HG03457 (cell line): ENCODE data around the gene PSMA4.
"Not testable (repeated sequence)": the region's sequence is repeated elsewhere in the genome, so short reads cannot be mapped to it uniquely, and the experiment has no call there.

Experiments
- ATAC-seq: cut with Tn5 transposase; IDR thresholded peaks from one replicate; pipeline ENCODE4 v1.9.1; 2021; ENCODE audit warnings: moderate number of reproducible peaks; ENCODE audit not compliant: unreplicated experiment

The PSMA4 gene

DNA sequence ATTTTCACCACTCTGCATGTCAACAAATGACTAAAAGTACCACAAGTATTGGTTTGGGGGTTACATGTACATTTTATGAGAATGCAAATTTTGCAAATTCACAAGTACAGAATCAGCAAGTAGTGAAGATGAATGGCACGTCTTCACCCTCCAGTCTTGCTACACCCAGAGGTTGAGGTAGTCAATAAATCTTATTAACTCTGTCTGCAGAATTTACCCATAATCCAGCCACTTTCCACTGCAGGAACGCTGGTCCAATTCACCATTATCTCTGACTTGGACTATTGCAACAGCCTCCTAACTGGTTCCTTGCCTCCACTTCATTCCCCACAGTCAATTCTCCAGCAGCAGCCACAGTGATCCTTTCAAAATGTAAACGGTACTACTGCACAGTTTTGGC, 10.6 kb downstream of the PSMA4 start:
- ATAC-seq = no peak

DNA sequence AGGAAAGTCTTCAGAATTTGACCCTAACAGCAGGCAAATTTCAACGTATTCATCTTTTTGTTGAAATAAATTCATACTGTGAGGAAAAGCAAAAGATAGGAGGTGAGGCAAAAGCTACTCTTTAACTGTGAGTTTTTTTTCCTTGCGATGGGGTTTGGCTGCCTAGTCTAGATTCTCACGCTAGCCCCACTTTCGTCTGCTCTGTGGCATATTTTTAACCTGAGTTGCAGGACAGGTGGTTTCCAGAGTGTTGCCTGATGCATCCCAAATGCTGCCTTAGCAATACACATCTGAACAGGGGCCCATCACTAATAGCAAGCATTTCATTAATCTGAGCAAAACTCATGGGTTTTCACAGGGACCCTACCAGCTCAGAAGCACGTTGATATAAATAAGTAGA, 11.7 kb downstream of the PSMA4 start:
- no peak for ATAC-seq

DNA sequence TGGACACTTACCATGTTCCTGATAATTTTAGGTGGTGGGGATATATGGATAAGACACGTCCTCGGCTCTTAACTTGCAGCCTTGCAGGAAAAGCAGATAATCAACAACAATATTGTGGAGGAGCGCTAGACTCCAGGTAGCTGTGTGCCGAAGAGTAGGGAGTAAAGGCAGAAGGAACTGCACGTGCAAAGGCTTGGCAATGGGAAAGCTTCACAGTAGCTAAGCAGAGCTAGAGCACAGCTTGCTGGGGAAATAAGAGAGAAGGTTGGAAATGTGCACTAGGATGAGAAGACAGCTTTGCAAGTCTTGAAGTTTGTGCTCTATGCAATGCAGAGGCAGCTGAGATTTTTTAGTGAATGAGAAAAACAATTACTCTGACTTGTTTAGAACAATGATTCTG, 12.4 kb downstream of the PSMA4 start:
- no peak for ATAC-seq

DNA sequence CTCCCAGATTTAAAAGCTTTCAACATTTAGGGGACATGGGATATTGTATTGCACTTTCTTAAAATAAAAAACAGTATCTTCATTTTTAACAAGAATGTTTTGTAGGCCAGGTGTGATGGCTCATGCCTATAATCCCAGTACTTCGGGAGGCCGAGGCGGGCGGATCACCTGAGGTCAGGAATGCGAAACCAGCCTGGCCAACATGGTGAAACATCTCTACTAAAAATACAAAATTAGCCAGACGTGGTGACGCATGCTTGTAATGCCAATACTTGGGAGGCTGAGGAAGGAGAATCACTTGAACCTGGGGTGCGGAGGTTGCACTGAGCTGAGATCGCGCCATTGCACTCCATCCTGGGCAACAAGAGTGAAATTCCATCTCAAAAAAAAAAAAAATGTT, 20.0 kb downstream of the PSMA4 start:
- not testable (repeated sequence) for ATAC-seq

DNA sequence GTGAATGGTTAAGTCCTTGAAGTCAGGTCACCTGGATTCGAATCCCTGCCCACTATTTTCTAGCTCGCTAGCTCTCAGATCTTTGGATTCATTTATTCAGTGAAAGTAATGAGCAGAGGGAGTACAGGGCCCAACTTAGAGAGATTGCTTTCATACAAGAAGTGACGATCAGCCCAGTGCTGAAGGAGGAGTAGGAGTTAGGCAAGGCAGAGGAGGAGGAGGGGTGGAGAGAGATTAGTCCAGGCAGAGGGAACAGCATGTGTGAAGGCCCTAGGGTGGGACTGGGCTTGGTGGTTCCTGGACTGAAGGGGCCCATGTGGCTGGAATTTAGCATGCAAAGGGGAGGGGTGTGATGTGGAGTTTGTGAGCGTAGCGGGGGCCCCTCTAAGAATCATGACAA, 21.2 kb downstream of the PSMA4 start:
- no peak for ATAC-seq

DNA sequence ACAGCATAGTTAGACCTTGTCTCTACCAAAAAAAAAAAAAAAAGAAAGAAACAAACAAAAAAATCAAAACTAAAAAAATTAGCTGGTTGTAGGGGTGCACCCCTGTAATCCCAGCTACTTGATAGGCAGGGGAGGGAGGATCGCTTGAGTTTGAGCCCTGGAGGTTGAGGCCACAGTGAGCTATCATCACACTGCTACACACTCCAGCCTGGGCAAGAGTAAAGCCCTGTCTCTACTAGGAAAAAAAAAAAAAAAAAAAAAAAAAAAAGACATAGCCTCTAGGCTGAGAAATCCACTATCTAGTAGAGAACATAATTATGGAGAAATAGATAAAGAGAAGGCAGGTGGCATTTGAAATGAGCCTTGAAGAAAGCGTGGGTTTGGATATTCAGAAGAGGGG, 22.8 kb downstream of the PSMA4 start:
- no peak for ATAC-seq

DNA sequence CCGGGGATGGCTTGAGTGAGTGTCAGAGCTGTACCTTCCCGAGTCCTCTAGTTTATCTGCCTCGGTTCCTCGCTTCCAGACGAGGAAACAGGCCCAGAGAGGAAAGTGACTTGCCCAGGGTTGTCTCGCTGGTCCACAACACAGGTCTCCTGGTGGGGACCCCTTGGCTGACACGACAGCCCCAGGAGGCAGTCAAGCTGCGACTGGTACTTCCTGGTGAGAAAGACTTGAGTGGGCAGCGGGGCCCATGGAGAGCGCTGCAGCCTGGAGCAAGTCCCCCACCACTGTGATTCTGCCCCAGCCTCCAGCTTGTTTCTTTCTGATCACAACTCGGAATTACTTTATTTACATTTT, 24.5 kb downstream of the PSMA4 start:
- ATAC-seq = no peak

DNA sequence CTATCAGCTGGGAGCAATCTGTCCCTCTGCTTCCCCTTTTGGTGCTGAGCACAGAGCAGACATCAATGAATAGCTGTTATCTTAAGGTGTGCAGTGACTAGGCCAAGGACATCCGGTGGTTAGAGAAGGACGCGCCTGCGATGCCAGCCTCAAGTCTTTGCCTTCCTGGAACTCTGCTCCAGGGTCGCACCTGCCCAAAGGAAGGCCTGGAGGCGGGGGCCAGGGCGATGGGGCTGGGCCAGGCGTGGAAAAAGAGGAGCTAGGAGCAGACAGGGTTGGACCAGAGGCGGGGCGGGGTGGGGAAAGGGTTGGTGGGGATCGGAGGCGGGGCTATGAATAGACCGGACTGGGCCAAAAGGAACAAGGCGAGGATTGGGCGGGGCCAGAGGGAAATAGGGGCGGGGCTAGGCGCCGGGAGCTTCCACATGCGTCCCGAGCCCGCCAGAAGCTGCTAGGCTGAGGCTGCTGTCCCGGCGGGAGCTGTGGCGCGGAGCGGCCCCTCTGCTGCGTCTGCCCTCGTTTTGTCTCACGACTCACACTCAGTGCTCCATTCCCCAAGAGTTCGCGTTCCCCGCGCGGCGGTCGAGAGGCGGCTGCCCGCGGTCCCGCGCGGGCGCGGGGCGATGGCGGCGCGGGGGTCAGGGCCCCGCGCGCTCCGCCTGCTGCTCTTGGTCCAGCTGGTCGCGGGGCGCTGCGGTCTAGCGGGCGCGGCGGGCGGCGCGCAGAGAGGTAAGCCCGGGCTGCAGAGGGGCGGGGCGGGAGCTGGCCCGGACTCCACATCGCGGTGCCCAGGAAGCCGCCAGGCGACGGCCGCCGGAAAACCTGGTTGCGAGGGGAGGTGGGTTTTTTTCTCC, 25.1 kb downstream of the PSMA4 start, which contains the start of gene CHRNA5:
Gene CHRNA5, plus strand, starts transcription at position 424 of the 854 bp plus-strand sequence. Its CDS starts 200 bp downstream, at position 624.
- no peak for ATAC-seq

DNA sequence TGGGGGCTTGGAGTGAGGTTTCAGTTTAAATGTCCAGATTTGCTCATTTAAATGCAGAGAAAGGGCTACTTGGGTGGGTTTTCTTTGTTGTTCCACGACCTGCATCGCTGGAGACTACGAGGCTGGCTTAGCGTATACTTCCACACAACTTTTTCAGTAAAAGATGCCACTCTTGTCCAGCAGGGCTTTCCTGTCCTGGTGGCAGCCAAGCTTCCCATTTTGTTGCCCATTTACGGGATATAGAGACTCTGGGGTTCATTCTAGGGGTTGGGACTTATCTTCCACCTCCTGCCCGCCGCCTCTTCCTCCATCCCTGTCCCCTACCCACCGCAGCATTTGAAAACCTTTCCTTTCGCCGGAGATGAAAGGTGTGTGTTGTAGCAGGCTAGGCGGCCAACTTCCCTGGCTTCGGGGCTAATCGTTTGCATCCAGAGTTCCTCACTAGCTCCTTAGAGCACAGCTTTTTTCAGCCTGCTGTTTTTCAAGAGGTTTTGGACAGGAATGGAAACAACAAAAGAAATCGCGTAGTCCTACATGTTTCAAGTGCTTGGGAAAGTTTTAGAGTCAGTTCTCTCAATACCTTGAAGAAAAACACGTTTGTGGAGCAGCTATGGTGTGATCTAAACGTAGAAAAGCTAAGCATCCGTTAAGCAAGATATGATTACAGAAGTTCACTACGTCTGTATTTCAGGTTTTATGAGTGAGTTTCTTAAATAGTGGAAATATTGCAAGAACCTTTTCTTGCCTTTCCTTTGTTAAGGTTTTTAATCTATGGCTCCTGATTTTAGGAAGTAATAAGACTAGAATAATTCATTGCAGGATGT, 25.9 kb downstream of the PSMA4 start:
- no peak for ATAC-seq

DNA sequence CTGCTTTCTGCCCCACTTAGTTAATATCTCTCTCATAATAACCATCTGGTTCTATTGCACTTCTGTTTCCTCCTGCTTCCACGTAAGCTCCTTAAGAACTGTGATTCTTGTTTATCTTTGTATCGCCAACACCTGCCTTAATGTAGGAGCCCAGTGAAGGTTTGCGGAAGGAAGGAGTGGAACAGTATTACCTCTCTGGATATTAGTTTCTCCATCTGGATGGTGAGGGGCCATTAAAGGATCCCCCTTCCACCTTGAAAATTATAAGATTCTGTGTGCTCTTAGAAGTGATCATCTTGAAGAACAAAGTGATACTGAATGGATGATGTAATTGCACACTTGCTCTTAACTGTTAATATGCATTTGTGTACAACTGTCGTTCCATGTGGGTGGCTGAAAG, 27.3 kb downstream of the PSMA4 start:
- ATAC-seq = no peak

DNA sequence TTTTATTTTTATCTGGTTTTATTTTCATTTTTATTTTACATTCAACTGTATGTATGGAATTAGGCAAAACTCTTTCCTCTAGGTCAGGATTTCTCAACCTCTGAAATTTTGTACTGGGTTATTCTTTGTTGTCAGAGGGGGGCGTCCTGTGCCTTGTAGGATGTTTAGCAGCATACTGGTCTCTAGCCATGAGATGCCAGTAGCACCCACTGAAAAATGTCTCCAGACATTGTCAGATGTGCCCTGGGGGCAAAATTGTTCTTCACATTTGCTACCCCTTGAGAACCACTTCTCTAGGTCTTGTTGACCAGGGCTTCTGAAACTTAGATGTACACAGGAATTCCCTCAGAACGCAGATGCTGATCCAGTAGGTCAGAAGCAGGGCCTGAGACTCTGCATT, 30.5 kb downstream of the PSMA4 start:
- no peak for ATAC-seq

DNA sequence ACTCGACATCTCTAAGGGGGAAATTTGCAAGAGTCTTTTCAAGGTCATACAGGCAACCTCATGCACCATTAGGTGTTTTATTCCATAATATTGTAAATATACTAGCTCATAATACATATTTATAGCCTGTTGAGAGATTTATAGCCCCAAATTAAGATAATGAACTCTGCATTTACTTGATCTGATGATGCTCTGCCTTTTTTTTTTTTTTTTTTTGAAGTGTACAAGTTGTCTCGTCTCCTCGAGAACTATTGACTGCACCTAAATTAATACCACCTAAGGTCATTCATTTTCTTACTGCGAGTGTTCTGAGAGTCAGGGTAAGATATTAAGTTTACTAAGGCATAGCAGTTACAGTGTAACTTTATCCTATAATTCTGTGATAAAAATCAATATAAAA, 31.1 kb downstream of the PSMA4 start:
- no peak for ATAC-seq

DNA sequence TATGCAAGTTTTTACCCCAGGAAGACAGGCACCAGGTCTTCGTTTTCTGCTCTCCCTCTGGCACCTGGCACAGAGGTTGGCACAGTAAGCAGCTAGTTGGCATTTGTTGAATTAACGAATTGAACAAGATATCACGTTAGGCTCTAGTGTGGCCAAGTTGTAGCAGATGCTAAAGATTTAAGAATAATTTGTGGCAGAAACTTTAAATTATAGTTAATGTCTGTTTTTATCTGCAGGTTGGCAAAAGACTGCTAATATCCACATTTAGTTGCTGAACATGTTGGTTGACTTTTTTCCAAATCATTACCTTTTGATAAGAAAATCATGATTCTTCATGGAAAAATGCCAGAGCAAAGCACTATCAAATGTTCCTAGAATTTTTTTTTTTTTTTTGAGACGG, 33.2 kb downstream of the PSMA4 start:
- no peak for ATAC-seq

DNA sequence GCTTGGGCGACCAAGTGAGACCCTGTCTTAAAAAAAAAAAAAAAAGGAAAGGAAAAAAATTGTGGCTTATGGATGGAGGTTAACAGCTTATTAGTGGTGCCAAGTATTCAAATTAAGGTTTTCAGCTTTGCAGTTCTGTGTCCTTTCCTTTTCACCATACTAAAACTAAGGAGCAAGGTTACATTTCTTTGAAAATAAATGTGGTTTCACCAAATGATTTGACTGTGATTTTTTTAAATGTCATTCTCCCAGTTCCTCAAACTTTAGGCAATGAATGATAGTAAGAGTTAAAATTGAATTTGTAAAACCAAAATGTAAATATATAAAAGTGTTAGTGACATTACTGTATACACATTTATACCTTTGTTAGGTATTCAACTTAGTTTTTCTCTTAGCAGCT, 34.7 kb downstream of the PSMA4 start:
- no peak for ATAC-seq

DNA sequence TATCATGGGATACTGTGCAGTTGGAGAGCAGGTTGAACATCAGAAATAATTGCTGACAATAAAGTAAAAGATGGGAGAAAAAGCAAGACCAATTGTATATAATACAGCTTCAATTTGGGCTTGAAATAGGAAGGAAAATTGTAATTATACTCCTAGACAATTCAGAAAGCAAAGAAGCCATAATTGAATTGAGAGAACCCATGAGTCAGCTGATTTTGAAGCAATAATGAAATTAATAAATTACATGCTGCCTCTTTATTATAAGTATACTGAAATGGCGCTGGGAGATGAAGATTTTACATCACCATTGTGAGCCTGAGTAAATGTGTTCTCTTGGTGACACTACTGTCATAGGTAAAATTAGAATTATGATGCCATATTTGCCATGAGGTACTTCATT, 57.3 kb downstream of the PSMA4 start:
- no peak for ATAC-seq

DNA sequence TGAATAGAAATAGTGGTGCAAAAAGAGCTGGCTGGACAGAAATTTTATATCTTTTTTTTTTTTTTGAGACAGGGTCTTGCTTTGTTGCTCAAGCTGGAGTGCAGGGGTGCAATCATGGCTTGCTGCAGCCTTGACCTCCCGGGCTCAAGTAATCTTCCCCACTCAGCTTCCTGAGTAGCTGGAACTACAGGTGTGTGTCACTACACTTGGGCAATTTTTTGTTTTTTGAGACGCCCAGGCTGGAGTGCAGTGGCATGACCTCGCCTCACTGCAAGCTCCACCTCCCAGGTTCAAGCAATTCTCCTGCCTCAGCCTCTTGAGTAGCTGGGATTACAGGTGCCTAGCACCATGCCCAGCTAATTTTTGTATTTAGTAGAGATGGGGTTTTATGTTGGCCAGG, 58.1 kb downstream of the PSMA4 start:
- ATAC-seq = no peak

DNA sequence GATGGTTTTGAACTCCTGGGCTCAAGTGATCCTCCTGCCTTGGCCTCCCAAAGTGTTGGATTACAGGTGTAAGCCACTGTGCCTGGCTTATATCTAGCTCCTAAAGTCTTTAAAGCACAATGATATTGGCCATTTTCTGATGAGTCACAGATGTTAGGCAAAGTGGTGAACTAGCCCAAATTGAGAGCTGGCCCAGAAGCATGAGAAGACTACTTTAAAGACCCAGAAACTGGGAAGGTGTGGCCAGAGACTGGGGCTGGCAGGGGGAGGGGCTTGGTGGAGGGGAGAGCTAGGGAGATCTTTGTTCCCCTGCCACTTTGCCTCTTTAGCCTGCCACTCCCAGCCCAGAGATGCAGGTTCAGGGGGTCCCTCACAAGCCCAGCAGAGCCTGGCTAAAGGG, 58.9 kb downstream of the PSMA4 start:
- ATAC-seq = no peak
